HCT116 (cell line): Measurements from ENCODE around the gene RNF150. TPM values are rescaled to one million over a fixed set of nuclear protein-coding genes. Genes with fewer than 3 reads are reported as not detected.

Experiments
- ATAC-seq: fragments of 200-7000 bp; cut with Tn5 transposase; 2 replicates; pipeline ENCODE4 v1.9.1; 2020; ENCODE audit warnings: mild to moderate bottlenecking, moderate library complexity
- BruUV-seq: library from RNA; stranded (reverse); fragments of 400-500 nt; replicated peaks from 2 replicates; lab custom pipeline; 2021; lab: Mats Ljungman, UMichigan
- CTCF ChIA-PET: fragments of 300-600 bp; sonication (Branson Sonifier 250); formaldehyde crosslinking; loops from one replicate; lab custom pipeline; 2021; ENCODE audit warnings: antibody characterized with exemption; lab: Charles Lee
- POLR2A ChIA-PET: fragments of 300-600, 350-600 bp; sonication (Branson Sonifier 250); formaldehyde crosslinking; loops from one replicate; lab custom pipeline; 2021; ENCODE audit warnings: antibody characterized with exemption; lab: Charles Lee
- RAD21 ChIA-PET, 2 experiments: fragments of 300-600 bp; sonication (Branson Sonifier 250); formaldehyde crosslinking; loops; one replicate each; lab custom pipeline; 2023; ENCODE audit warnings: low total read pairs in 2 of 2; ENCODE audit not compliant: uncharacterized antibody in 2 of 2, unreplicated experiment in 2 of 2, low non-redundant PET in 1 of 2; lab: Charles Lee
- DNase-seq: peaks from one replicate; pipeline ENCODE4 v3.0.0-alpha.2; 2010; ENCODE audit warnings: low read depth, low spot score
- H2AFZ ChIP-seq: fragments of 200-600 bp; shearing (Covaris generic), sonication (generic); 2 replicates; pipeline ENCODE4 v1.6.1; 2017; ENCODE audit warnings: low read depth, mixed run types, mixed read lengths, antibody characterized with exemption, low read length; ENCODE audit not compliant: poor library complexity, severe bottlenecking
- H3K27ac ChIP-seq: 2 replicates; pipeline ENCODE4 v1.5.1; 2012; ENCODE audit warnings: low read depth, low read length
- H3K27me3 ChIP-seq: fragments of 200-600 bp; sonication (generic); 2 replicates; pipeline ENCODE4 v1.6.1; 2016; ENCODE audit warnings: mixed run types, low read length, mixed read lengths; ENCODE audit not compliant: insufficient read depth
- H3K36me3 ChIP-seq, 2 experiments: fragments of 200-500 bp in 1 of 2; fragments of 200-600 bp in 1 of 2; sonication (Bioruptor generic) in 1 of 2; sonication (generic) in 1 of 2; 2 replicates each; pipeline versions ENCODE4 v1.5.1 to v1.6.1; 2014 to 2016; ENCODE audit warnings: low read length in 2 of 2, inconsistent platforms in 1 of 2, mixed read lengths in 1 of 2, mixed run types in 1 of 2; ENCODE audit not compliant: insufficient read depth in 2 of 2, control insufficient read depth in 1 of 2
- H3K4me1 ChIP-seq, 2 experiments: fragments of 200-600 bp in 1 of 2; sonication (generic) in 1 of 2; 2 replicates each; pipeline versions ENCODE4 v1.5.1 to v1.6.1; 2012 to 2017; ENCODE audit warnings: low read length in 2 of 2, inconsistent platforms in 1 of 2, mild to moderate bottlenecking in 1 of 2, mixed read lengths in 1 of 2, mixed run types in 1 of 2, moderate library complexity in 1 of 2; ENCODE audit not compliant: insufficient read depth in 2 of 2, control insufficient read depth in 1 of 2
- H3K4me2 ChIP-seq: fragments of 200-600 bp; sonication (generic); 2 replicates; pipeline ENCODE4 v1.6.1; 2017; ENCODE audit warnings: mixed run types, low read length, mixed read lengths
- H3K4me3 ChIP-seq, 2 experiments: fragments of 200-600 bp in 1 of 2; sonication (generic) in 1 of 2; replicated peaks in 1 of 2; 2 replicates each; pipeline ENCODE4 v1.5.1; 2011 to 2016; ENCODE audit warnings: low read length in 2 of 2, control low read depth in 1 of 2, low read depth in 1 of 2, mild to moderate bottlenecking in 1 of 2, mixed read lengths in 1 of 2, mixed run types in 1 of 2
- H3K79me2 ChIP-seq: fragments of 200-600 bp; sonication (generic); 2 replicates; pipeline ENCODE4 v1.6.1; 2017; ENCODE audit warnings: mild to moderate bottlenecking, mixed run types, low read length, moderate library complexity, mixed read lengths; ENCODE audit not compliant: insufficient read depth
- H3K9ac ChIP-seq: fragments of 200-600 bp; sonication (generic); 2 replicates; pipeline ENCODE4 v1.6.1; 2016; ENCODE audit warnings: low read length, mixed read lengths
- H3K9me2 ChIP-seq: fragments of 200-600 bp; sonication (generic), shearing (Covaris generic); 2 replicates; pipeline ENCODE4 v1.6.1; 2017; ENCODE audit warnings: mixed run types, mild to moderate bottlenecking, moderate library complexity; ENCODE audit not compliant: insufficient read depth
- H3K9me3 ChIP-seq, 2 experiments: fragments of 200-500 bp in 1 of 2; fragments of 200-600 bp in 1 of 2; sonication (Bioruptor generic) in 1 of 2; sonication (generic) in 1 of 2; 2 replicates each; pipeline ENCODE4 v1.6.1; 2014 to 2017; ENCODE audit warnings: low read length in 2 of 2, mixed read lengths in 2 of 2, inconsistent platforms in 1 of 2, low read depth in 1 of 2, mild to moderate bottlenecking in 1 of 2, mixed run types in 1 of 2, moderate library complexity in 1 of 2; ENCODE audit not compliant: control insufficient read depth in 1 of 2, insufficient read depth in 1 of 2
- H4K20me1 ChIP-seq: fragments of 200-600 bp; sonication (generic), shearing (Covaris generic); 2 replicates; pipeline ENCODE4 v1.6.1; 2017; ENCODE audit warnings: mixed run types, mild to moderate bottlenecking, moderate library complexity; ENCODE audit not compliant: insufficient read depth
- CBX3 ChIP-seq: IDR thresholded peaks from 2 replicates; pipeline ENCODE4 v1.6.1; 2012; ENCODE audit warnings: low read depth
- ELF1 ChIP-seq: IDR thresholded peaks from 2 replicates; pipeline ENCODE4 v1.6.1; 2012; ENCODE audit warnings: low read depth, borderline replicate concordance
- EZH2 ChIP-seq: fragments of 200-600 bp; sonication (generic); IDR thresholded peaks from 2 replicates; pipeline ENCODE4 v1.6.1; 2017; ENCODE audit warnings: antibody characterized with exemption, mixed run types
- EZH2phosphoT487 ChIP-seq: fragments of 200-600 bp; IDR thresholded peaks from 2 replicates; pipeline ENCODE4 v1.6.1; 2018; ENCODE audit warnings: antibody characterized with exemption, borderline replicate concordance
- FOSL1 ChIP-seq: IDR thresholded peaks from 2 replicates; pipeline ENCODE4 v1.6.1; 2012; ENCODE audit warnings: low read depth
- POLR2AphosphoS5 ChIP-seq: IDR thresholded peaks from 2 replicates; pipeline ENCODE4 v1.6.1; 2011; ENCODE audit warnings: mild to moderate bottlenecking, low read depth, low read length, moderate library complexity
- RAD21 ChIP-seq: IDR thresholded peaks from 2 replicates; pipeline ENCODE4 v1.6.1; 2012; ENCODE audit warnings: low read depth, mild to moderate bottlenecking
- SIN3A ChIP-seq: IDR thresholded peaks from 2 replicates; pipeline ENCODE4 v1.6.1; 2012; ENCODE audit warnings: low read depth
- SP1 ChIP-seq: IDR thresholded peaks from 2 replicates; pipeline ENCODE4 v1.6.1; 2012; ENCODE audit warnings: low read depth
- SRF ChIP-seq: IDR thresholded peaks from 2 replicates; pipeline ENCODE4 v1.6.1; 2012; ENCODE audit warnings: low read depth
- TCF7L2 ChIP-seq: IDR thresholded peaks from 2 replicates; pipeline ENCODE4 v1.7.0; 2011; ENCODE audit warnings: borderline replicate concordance, inconsistent platforms; ENCODE audit not compliant: insufficient read depth, insufficient read length; ENCODE audit errors: extremely low read depth
- intact Hi-C: fragments of 100-400 bp; cut with micrococcal nuclease; formaldehyde crosslinking; loops from 2 replicates; pipeline ENCODE4 v1.10.0; 2022
- total RNA-seq: library from RNA; stranded (reverse); gene quantifications from one replicate; pipeline ENCODE4 v1.2.1, GENCODE V29; 2021; ENCODE audit not compliant: unreplicated experiment
- TF ChIP-seq, protein P1 (sequence below): IDR thresholded peaks from 2 replicates; pipeline ENCODE4 v1.6.1; 2012; ENCODE audit warnings: low read depth
- TF ChIP-seq, protein P2 (sequence below): IDR thresholded peaks from 2 replicates; pipeline ENCODE4 v1.6.1; 2012
- TF ChIP-seq, protein P3 (sequence below): IDR thresholded peaks from 2 replicates; pipeline ENCODE4 v1.6.1; 2011; ENCODE audit warnings: mild to moderate bottlenecking, low read length, moderate library complexity; ENCODE audit not compliant: insufficient replicate concordance; ENCODE audit errors: extremely low read depth

RNF150 gene
- total RNA-seq, 1 experiment from 2014 or later = 0.07 TPM

DNA sequence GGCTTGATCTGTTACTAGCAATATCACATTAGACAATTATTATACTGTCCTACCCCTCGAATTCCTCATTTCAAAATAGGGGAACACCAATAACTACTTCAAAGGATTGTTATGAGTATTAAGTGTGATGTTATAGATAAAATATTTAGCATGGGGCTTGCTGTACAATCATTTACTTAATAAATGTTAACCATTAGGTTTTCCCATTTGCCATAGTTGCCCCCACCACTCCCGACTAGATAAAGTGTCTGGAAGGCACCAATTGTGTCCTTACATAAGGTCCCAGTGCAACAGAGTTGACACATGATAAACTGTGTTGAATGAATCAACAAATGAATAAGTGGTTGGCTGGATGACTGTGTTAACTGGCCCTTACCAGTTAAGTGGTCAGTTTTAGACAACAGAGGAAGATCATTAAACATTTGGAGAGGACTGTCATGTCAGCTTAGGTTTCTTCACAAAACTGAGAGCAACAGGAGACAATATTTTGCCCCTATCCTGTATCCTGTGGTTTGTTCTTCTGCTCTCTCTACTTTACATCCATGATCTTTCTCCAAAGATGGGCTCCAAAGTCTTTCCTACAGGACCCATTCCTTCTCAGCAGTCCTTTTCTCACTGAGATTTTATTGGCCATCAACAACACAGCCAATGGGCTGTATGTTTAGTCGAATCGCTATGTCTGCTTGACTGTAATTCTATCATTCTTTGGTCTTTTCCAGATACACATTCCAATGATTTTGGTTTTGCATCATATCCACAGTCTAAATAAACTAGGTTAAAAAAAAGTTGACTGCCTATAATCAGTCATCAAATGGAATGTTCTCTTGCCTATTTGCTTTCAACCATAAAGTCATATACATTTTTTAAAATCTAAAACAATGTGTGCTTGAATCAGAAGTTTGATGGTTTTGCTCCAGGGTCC, 74.4 kb downstream of the RNF150 start:
- BruUV-seq = no TSS peak
- POLR2A ChIA-PET = no interaction called here

More for the DNA sequence above, 74.4 kb downstream of the RNF150 start:
- H3K9me2 ChIP-seq = no peaks in the 10 kb centered on the region
- CTCF ChIA-PET = no interaction called here
- H3K27me3 ChIP-seq = no peaks in the 10 kb centered on the region
- DNase-seq = no peak
- TF ChIP-seq SP1 = no peak
- TF ChIP-seq, protein P1, sequence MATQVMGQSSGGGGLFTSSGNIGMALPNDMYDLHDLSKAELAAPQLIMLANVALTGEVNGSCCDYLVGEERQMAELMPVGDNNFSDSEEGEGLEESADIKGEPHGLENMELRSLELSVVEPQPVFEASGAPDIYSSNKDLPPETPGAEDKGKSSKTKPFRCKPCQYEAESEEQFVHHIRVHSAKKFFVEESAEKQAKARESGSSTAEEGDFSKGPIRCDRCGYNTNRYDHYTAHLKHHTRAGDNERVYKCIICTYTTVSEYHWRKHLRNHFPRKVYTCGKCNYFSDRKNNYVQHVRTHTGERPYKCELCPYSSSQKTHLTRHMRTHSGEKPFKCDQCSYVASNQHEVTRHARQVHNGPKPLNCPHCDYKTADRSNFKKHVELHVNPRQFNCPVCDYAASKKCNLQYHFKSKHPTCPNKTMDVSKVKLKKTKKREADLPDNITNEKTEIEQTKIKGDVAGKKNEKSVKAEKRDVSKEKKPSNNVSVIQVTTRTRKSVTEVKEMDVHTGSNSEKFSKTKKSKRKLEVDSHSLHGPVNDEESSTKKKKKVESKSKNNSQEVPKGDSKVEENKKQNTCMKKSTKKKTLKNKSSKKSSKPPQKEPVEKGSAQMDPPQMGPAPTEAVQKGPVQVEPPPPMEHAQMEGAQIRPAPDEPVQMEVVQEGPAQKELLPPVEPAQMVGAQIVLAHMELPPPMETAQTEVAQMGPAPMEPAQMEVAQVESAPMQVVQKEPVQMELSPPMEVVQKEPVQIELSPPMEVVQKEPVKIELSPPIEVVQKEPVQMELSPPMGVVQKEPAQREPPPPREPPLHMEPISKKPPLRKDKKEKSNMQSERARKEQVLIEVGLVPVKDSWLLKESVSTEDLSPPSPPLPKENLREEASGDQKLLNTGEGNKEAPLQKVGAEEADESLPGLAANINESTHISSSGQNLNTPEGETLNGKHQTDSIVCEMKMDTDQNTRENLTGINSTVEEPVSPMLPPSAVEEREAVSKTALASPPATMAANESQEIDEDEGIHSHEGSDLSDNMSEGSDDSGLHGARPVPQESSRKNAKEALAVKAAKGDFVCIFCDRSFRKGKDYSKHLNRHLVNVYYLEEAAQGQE = no peak
- TF ChIP-seq, protein P2, sequence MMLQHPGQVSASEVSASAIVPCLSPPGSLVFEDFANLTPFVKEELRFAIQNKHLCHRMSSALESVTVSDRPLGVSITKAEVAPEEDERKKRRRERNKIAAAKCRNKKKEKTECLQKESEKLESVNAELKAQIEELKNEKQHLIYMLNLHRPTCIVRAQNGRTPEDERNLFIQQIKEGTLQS = no peak
- TF ChIP-seq CBX3 = no peak
- no peak for TF ChIP-seq FOSL1
- TF ChIP-seq ELF1 = no peak
- TF ChIP-seq SRF = no peak
- no peak for TF ChIP-seq POLR2AphosphoS5
- no peak for TF ChIP-seq EZH2phosphoT487
- TF ChIP-seq EZH2 = no peak
- TF ChIP-seq TCF7L2 = no peak
- TF ChIP-seq, protein P3, sequence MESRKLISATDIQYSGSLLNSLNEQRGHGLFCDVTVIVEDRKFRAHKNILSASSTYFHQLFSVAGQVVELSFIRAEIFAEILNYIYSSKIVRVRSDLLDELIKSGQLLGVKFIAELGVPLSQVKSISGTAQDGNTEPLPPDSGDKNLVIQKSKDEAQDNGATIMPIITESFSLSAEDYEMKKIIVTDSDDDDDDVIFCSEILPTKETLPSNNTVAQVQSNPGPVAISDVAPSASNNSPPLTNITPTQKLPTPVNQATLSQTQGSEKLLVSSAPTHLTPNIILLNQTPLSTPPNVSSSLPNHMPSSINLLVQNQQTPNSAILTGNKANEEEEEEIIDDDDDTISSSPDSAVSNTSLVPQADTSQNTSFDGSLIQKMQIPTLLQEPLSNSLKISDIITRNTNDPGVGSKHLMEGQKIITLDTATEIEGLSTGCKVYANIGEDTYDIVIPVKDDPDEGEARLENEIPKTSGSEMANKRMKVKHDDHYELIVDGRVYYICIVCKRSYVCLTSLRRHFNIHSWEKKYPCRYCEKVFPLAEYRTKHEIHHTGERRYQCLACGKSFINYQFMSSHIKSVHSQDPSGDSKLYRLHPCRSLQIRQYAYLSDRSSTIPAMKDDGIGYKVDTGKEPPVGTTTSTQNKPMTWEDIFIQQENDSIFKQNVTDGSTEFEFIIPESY = no peak
- TF ChIP-seq SIN3A = no peak
- no peak for TF ChIP-seq RAD21
- H3K4me1 ChIP-seq = no peaks in the 10 kb centered on the region
- no peaks in the 10 kb centered on the region for H3K36me3 ChIP-seq
- intact Hi-C loops = no loop called here
- no peak for ATAC-seq
- no peak overlapping the region for H3K4me2 ChIP-seq
- RAD21 ChIA-PET = no interaction called here
- H4K20me1 ChIP-seq = no peaks in the 10 kb centered on the region
- no peak overlapping the region for H3K27ac ChIP-seq
- no peaks in the 10 kb centered on the region for H3K79me2 ChIP-seq
- H3K9me3 ChIP-seq = no peaks in the 10 kb centered on the region
- H2AFZ ChIP-seq = no peak overlapping the region
- no peak overlapping the region for H3K4me3 ChIP-seq
- H3K9ac ChIP-seq = no peak overlapping the region
